ENCODE data around the gene STK38. TPM values are rescaled to one million over a fixed set of nuclear protein-coding genes. Genes with fewer than 3 reads are reported as not detected.

STK38 gene
- total RNA-seq, 1 experiment from 2014 or later: 13.3 TPM

- peaks cover 3% of the 10 kb centered on the region; the same call in 1 of the 2 replicates for H3K4me1 Mint-ChIP-seq
- POLR2A ChIA-PET: no interaction called here
Observed at GRCh38 chr6:36581716-36582115, 34.4 kb upstream of the STK38 start.

GRCh38 chr6:36580184-36580526 is 32.9 kb upstream of the STK38 start:
- Mint-ChIP-seq H3K27me3 (ENCODE audit: low read depth) (no peaks in the 10 kb centered on the region), H3K4me3 (no peak overlapping the region), H3K4me1 (peaks cover 3% of the 10 kb centered on the region; the same call in 1 of the 2 replicates), H3K36me3 (no peaks in the 10 kb centered on the region), H3K9me3 (no peaks in the 10 kb centered on the region), H3K27ac (no peak overlapping the region; the same call in 1 of the 2 replicates)
- ChIA-PET CTCF (interaction anchor here (0.8 to 1.4 kb wide), 9 partner anchors 11 to 240 kb away, joined by 3 to 7 read pairs (median 3); no protein-coding TSS in a partner anchor), POLR2A (no interaction called here)
- ATAC-seq: no peak
- DNase-seq (ENCODE audit: low spot score): no peak
- TF ChIP-seq OVOL2 (CRISPR knock-in tag; IDR thresholded peaks at IDR 0.05; ENCODE audit: borderline replicate concordance): no peak
- no peak for TF ChIP-seq HMGXB4 (CRISPR knock-in tag; IDR thresholded peaks at IDR 0.05)
- no peak for TF ChIP-seq CBFB (CRISPR knock-in tag; IDR thresholded peaks at IDR 0.05; ENCODE audit: low read depth)
- TF ChIP-seq PREB (CRISPR knock-in tag; IDR thresholded peaks at IDR 0.05; ENCODE audit: borderline replicate concordance): no peak
- TF ChIP-seq ZNF416 (CRISPR knock-in tag; IDR thresholded peaks at IDR 0.05): no peak
- no peak for TF ChIP-seq ZMAT4 (CRISPR knock-in tag; IDR thresholded peaks at IDR 0.05)
- no peak for TF ChIP-seq AR (CRISPR knock-in tag; IDR thresholded peaks at IDR 0.05)
- no peak for TF ChIP-seq E2F5 (CRISPR knock-in tag; IDR thresholded peaks at IDR 0.05)
- no peak for TF ChIP-seq NR3C1 (CRISPR knock-in tag; conservative IDR thresholded peaks at IDR 0.05; ENCODE audit: low read depth)
- no peak for TF ChIP-seq ZNF219 (CRISPR knock-in tag; IDR thresholded peaks at IDR 0.05; ENCODE audit: borderline replicate concordance)
- TF ChIP-seq FOXP1 (CRISPR knock-in tag; IDR thresholded peaks at IDR 0.05; ENCODE audit: borderline replicate concordance): no peak
- no peak for TF ChIP-seq NFATC4 (CRISPR knock-in tag; IDR thresholded peaks at IDR 0.05)

More at GRCh38 chr6:36581716-36582115, 34.4 kb upstream of the STK38 start:
- no peak for TF ChIP-seq USF2 (CRISPR knock-in tag; IDR thresholded peaks at IDR 0.05)
- no peak for TF ChIP-seq ZNF416 (CRISPR knock-in tag; IDR thresholded peaks at IDR 0.05)
- TF ChIP-seq ZNF396 (CRISPR knock-in tag; IDR thresholded peaks at IDR 0.05; ENCODE audit: borderline replicate concordance): no peak
- TF ChIP-seq ZSCAN18 (CRISPR knock-in tag; IDR thresholded peaks at IDR 0.05): no peak
- no peak for TF ChIP-seq PREB (CRISPR knock-in tag; IDR thresholded peaks at IDR 0.05; ENCODE audit: borderline replicate concordance)
- TF ChIP-seq ZNF317 (CRISPR knock-in tag; IDR thresholded peaks at IDR 0.05; ENCODE audit: borderline replicate concordance, low read depth): no peak
- TF ChIP-seq SMAD3 (CRISPR knock-in tag; IDR thresholded peaks at IDR 0.05; ENCODE audit: borderline replicate concordance): no peak
- no peak for TF ChIP-seq MYBL2 (CRISPR knock-in tag; IDR thresholded peaks at IDR 0.05)
- TF ChIP-seq CREB1 (CRISPR knock-in tag; IDR thresholded peaks at IDR 0.05): no peak
- TF ChIP-seq NFE2L1 (CRISPR knock-in tag; IDR thresholded peaks at IDR 0.05): no peak
- TF ChIP-seq ZNF671 (CRISPR knock-in tag; IDR thresholded peaks at IDR 0.05): no peak
- no peak for TF ChIP-seq E2F5 (CRISPR knock-in tag; IDR thresholded peaks at IDR 0.05)
- no peak for TF ChIP-seq SOX15 (CRISPR knock-in tag; IDR thresholded peaks at IDR 0.05)
- no peak for TF ChIP-seq GTF2I (CRISPR knock-in tag; conservative IDR thresholded peaks at IDR 0.05)
- no peak overlapping the region for H3K4me3 Mint-ChIP-seq
- no peak for DNase-seq (ENCODE audit: low spot score)
- CTCF ChIA-PET: interaction anchor here (0.7 kb wide), 1 partner anchor 125 kb away, joined by 3 read pairs; no protein-coding TSS in a partner anchor
- no peaks in the 10 kb centered on the region for H3K27me3 Mint-ChIP-seq (ENCODE audit: low read depth)
- no peak for ATAC-seq
- no peaks in the 10 kb centered on the region for H3K36me3 Mint-ChIP-seq
- no peaks in the 10 kb centered on the region for H3K9me3 Mint-ChIP-seq
- no peak overlapping the region for H3K27ac Mint-ChIP-seq
